IPS-NIHi7 (cell line): ENCODE results near the gene UPK2.
A peak's percentile ranks its signal among the peaks of the same experiment; 100 is the strongest.
"Not testable (repeated sequence)": the region's sequence is repeated elsewhere in the genome, so short reads cannot be mapped to it uniquely, and the experiment has no call there.

ENCODE experiments used
- DNase-seq: peaks from one replicate; pipeline ENCODE4 v3.0.0; 2012; ENCODE audit warnings: mixed read lengths; ENCODE audit errors: extremely low spot score

UPK2 gene

DNA sequence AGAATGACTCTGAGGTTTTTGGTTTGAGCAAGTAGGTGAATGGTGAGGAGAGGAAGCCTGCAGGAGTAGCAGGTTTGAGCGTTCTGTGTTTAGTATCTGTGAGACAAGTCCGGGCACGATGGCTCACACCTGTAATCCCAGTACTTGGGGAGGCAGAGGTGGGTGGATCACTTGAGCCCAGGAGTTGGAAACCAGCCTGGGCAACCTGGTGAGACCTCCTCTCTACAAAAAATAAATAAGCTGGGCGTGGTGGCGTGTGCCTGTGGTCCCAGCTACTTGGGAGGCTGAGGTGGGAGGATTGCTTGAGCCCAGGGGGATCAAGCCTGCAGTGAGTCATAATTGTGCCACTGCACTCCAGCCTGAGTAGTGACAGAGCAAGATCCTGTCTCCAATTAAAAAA is 32.2 kb downstream of the UPK2 start:
- no peak for DNase-seq

DNA sequence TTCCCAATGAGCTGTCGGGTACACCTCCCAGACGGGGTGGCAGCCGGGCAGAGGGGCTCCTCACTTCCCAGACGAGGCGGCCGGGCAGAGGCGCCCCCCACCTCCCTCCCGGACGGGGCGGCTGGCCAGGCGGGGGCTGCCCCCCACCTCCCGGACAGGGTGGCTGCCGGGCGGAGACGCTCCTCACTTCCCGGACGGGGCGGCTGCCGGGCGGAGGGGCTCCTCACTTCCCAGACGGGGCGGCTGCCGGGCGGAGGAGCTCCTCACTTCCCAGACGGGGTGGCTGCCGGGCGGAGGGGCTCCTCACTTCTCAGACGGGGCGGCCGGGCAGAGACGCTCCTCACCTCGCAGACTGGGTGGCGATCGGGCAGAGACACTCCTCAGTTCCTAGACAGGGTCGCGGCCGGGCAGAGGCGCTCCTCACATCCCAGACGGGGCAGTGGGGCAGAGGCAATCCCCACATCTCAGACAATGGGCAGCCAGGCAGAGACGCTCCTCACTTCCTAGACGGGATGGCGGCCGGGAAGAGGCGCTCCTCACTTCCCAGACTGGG is 35.5 kb downstream of the UPK2 start:
- DNase-seq: not testable (repeated sequence)

DNA sequence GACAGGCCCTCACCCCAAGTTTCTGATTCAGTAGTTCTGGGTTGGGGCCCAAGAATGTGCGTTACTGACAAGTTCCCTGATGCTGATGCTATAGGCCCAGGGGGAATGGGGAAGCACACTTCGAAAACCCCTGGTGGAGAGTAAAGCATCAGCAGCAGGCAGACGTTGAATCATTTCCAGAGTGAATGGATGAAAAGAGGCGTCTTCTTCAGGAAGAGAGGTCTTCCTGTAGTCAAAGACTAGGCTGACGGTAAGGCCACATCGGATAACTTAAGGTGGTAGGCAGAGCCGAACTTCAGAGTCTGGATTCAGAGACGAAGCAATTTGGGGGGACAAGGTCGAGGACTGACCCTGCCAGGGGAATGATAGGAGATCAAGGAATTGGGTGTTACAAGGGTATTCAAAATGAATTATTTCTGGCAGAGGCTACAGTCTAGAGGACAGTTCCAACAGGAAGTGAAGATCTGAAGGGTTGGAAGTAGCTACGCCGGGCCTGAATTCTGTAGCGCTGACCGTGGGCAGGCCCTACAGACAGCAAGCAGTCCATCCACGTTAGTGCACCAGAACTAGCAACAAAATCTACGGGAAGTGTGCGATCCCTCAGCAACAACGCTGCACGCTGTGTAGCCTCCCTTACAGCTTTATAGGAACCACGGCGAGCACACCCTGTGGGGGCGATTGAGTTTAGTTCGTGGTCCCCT is 41.0 kb downstream of the UPK2 start:
- no peak for DNase-seq

DNA sequence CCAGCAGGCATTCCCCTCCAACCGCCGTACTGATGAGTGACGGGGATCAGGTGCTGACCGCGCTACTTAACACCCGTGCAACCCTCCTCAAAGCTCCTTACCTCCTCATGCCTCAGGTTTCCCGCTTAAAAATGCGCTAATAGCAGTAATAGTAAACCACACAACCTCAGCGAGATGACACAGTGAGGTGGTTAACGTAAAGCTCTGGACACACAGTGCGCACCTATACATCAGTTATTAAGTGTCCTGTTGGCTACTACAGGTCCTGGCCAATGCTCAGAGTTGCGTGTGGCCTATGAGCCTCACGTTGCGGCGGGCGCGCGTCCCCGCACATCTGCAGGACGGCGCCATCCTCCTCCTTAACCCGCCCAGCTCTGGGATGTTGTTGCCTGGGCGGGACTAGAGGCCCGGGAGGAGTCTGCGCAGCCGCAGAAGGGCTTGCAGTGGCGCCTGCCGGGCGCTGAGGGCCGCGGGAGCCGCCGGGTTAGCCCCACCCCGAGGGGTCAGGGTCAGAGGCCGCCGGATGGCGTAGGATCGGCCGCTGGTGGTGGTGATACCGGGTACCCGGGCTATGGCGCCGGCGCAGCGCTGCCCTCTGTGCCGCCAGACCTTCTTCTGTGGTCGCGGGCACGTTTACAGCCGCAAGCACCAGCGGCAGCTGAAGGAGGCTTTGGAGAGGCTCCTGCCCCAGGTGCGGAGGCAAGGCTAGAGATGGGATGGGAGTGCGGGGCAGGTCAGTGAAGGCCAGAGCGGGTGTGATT is 41.7 kb downstream of the UPK2 start, which contains the start of gene CENATAC:
Gene CENATAC, plus strand, starts transcription at position 512 of the 761 bp plus-strand sequence. Its CDS starts 60 bp downstream, at position 572.
- peak; percentile 100 for DNase-seq

DNA sequence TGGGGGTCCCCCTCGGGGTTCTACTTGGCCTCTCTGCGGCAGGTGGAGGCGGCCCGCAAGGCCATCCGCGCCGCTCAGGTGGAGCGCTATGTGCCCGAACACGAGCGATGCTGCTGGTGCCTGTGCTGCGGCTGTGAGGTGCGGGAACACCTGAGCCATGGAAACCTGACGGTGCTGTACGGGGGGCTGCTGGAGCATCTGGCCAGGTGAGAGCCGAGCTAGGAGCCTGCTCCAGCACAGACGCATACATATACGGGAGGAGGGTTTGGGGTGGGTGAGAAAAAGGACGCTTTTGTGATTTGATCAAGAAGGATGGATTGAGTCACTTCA is 42.3 kb downstream of the UPK2 start:
- DNase-seq: no peak

DNA sequence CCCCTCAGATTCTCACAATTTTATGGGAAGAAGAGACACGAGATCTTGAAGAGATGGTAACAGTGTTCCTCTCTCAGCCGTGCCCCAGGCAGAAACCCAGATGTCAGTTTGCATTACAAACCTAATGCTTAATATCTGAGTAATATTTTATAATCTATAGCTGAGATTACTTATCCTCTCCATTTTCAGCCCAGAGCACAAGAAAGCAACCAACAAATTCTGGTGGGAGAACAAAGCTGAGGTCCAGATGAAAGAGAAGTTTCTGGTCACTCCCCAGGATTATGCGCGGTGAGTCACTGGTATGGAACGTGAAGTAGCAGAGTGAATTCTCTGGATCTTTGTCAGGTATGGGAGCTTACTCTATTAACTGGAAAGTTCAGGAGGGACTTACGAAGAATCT is 42.7 kb downstream of the UPK2 start:
- peak; percentile 51 for DNase-seq

DNA sequence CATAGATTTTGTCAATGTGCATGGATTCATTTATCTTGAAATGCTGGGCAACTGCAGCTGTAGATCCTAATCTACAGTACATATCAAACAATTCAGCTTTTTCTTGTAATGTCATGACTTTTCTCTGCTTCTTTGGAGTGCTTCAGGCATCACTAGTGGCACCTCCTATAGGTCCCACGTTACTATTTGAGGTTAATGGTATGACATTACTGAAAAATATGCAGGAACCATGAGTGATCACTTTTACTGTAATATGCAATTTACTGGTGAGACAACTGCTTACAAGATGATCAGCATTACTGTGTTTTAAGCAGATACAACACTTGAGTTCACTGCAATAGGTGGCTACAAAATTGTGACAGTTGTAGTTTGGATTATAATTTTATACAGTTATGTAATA is 44.8 kb downstream of the UPK2 start:
- DNase-seq: no peak

DNA sequence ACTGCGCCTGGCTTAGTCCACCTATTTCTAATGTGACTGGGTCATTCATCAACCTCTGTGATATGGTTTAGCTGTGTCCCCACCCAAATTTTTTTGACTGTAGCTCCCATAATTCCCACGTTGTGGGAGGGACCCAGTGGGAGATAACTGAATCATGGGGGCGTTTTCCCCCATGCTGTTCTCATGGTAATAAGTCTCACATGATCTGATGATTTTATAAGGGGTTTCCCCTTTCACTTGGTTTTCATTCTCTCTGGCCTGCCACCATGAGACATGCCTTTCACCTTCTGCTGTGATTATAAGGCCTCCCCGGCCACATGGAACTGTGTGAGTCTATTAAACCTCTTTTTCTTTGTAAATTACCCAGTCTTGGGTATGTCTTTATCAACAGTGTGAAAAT is 50.6 kb downstream of the UPK2 start:
- DNase-seq: no peak
